ENCODE measurements around the gene SMAD1.
"Not testable (repeated sequence)": the region's sequence is repeated elsewhere in the genome, so short reads cannot be mapped to it uniquely, and the experiment has no call there.

Gene SMAD1

GRCh38 chr4:145531223-145531622 lies 49.6 kb downstream of the SMAD1 start:
- DNase-seq (ENCODE audit: low read depth): no peak
- TF ChIP-seq CTCF (conservative IDR thresholded peaks at IDR 0.05; ENCODE audit: low read length): no peak
- H3K4me3 ChIP-seq (ENCODE audit: low read length): no peak overlapping the region

GRCh38 chr4:145531859-145532258 lies 50.2 kb downstream of the SMAD1 start:
- TF ChIP-seq CTCF (conservative IDR thresholded peaks at IDR 0.05; ENCODE audit: low read length): no peak
- DNase-seq (ENCODE audit: low read depth): no peak

GRCh38 chr4:145533001-145533400 lies 51.3 kb downstream of the SMAD1 start:
- H3K4me3 ChIP-seq (ENCODE audit: low read length): no peak overlapping the region
- no peak for TF ChIP-seq CTCF (conservative IDR thresholded peaks at IDR 0.05; ENCODE audit: low read length)
- peak; percentile 39 for DNase-seq (ENCODE audit: low read depth)

More at GRCh38 chr4:145531859-145532258, 50.2 kb downstream of the SMAD1 start:
- no peak overlapping the region for H3K4me3 ChIP-seq (ENCODE audit: low read length)

- not testable (repeated sequence) for H3K4me3 ChIP-seq (ENCODE audit: low read length); DNase-seq (ENCODE audit: low read depth)
These were observed 51.8 kb downstream of the SMAD1 start for GRCh38 chr4:145533415-145533814.

- no peak for DNase-seq (ENCODE audit: low read depth)
- H3K4me3 ChIP-seq (ENCODE audit: low read length): no peak overlapping the region
- no peak for TF ChIP-seq CTCF (conservative IDR thresholded peaks at IDR 0.05; ENCODE audit: low read length)
These were observed 52.3 kb downstream of the SMAD1 start for GRCh38 chr4:145533961-145534360.

- no peak for DNase-seq (ENCODE audit: low read depth)
- no peak overlapping the region for H3K4me3 ChIP-seq (ENCODE audit: low read length)
- TF ChIP-seq CTCF (conservative IDR thresholded peaks at IDR 0.05; ENCODE audit: low read length): no peak
These were observed 53.5 kb downstream of the SMAD1 start for GRCh38 chr4:145535202-145535601.

- TF ChIP-seq CTCF (conservative IDR thresholded peaks at IDR 0.05; ENCODE audit: low read length): no peak
- no peak overlapping the region for H3K4me3 ChIP-seq (ENCODE audit: low read length)
- DNase-seq (ENCODE audit: low read depth): no peak
These were observed 54.4 kb downstream of the SMAD1 start for GRCh38 chr4:145536044-145536443.

- no peak for TF ChIP-seq CTCF (conservative IDR thresholded peaks at IDR 0.05; ENCODE audit: low read length)
- H3K4me3 ChIP-seq (ENCODE audit: low read length): no peak overlapping the region
- DNase-seq (ENCODE audit: low read depth): no peak
These were observed 56.9 kb downstream of the SMAD1 start for GRCh38 chr4:145538596-145538995.

Measured in AG10803 (cell line).